HPDE6-E6E7 (cell line): ENCODE data around the gene IVD.
A peak's percentile ranks its signal among the peaks of the same experiment; 100 is the strongest.

Source experiments
- DNase-seq: peaks from one replicate; pipeline ENCODE4 v3.0.0; 2011; ENCODE audit warnings: missing footprints; ENCODE audit errors: extremely low spot score

The IVD gene

GRCh38 chr15:40414816-40415215 is 9.2 kb downstream of the IVD start:
- no peak for DNase-seq

- no peak for DNase-seq
Observed at GRCh38 chr15:40415226-40415625, 9.6 kb downstream of the IVD start.

GRCh38 chr15:40416056-40416455 is 10.5 kb downstream of the IVD start:
- DNase-seq, result no peak

GRCh38 chr15:40418126-40418525 is 12.5 kb downstream of the IVD start:
- DNase-seq, result no peak

GRCh38 chr15:40420071-40420713 is 14.6 kb downstream of the IVD start:
- DNase-seq, result no peak

- no peak for DNase-seq
Observed at GRCh38 chr15:40420793-40421192, 15.2 kb downstream of the IVD start.

GRCh38 chr15:40421246-40422157 is 15.9 kb downstream of the IVD start:
- DNase-seq, result peak; percentile 71

- DNase-seq, result no peak
Observed at GRCh38 chr15:40424483-40425115, 19.0 kb downstream of the IVD start.

GRCh38 chr15:40425681-40426080 is 20.1 kb downstream of the IVD start:
- no peak for DNase-seq

GRCh38 chr15:40427188-40427587 is 21.6 kb downstream of the IVD start:
- no peak for DNase-seq

- DNase-seq, result no peak
Observed at GRCh38 chr15:40428185-40428584, 22.6 kb downstream of the IVD start.

- DNase-seq, result no peak
Observed at GRCh38 chr15:40429068-40429710, 23.6 kb downstream of the IVD start.

GRCh38 chr15:40430271-40430805 is 24.7 kb downstream of the IVD start:
- no peak for DNase-seq

- no peak for DNase-seq
Observed at GRCh38 chr15:40435023-40435709, 29.6 kb downstream of the IVD start.

- DNase-seq, result no peak
Observed at GRCh38 chr15:40435710-40436089, 30.1 kb downstream of the IVD start.

- DNase-seq, result no peak
Observed at GRCh38 chr15:40436116-40436891, 30.7 kb downstream of the IVD start.

GRCh38 chr15:40436892-40437751 is 31.5 kb downstream of the IVD start:
- no peak for DNase-seq

GRCh38 chr15:40437752-40438687 is 32.4 kb downstream of the IVD start:
- no peak for DNase-seq
